ENCODE data around the gene SIGLEC1. TPM values are rescaled to one million over a fixed set of nuclear protein-coding genes. Genes with fewer than 3 reads are reported as not detected.

The SIGLEC1 gene
- total RNA-seq, 1 donor from 2014 or later = 0.53 TPM

DNA sequence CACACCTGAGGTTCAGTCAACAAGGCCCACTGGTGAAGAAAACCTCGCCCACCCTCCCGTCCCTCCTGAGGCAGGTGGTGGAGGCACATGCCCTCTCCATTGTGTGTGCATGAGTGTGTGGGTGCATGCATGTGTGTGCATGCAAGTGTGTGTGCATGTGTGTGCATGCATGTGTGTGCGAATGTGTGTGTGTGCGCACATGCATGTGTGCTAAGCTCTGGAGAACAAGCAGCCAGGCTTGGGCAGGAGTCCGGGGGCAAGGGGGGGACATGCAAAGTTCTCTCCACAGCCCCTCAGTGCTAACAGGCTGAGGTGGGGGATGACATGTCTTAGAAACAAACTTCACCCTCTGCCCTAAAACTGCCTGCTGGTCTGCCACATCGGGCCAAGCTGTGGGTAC lies 17.0 kb upstream of the SIGLEC1 start:
- no peak for DNase-seq (ENCODE audit: low read depth)

DNA sequence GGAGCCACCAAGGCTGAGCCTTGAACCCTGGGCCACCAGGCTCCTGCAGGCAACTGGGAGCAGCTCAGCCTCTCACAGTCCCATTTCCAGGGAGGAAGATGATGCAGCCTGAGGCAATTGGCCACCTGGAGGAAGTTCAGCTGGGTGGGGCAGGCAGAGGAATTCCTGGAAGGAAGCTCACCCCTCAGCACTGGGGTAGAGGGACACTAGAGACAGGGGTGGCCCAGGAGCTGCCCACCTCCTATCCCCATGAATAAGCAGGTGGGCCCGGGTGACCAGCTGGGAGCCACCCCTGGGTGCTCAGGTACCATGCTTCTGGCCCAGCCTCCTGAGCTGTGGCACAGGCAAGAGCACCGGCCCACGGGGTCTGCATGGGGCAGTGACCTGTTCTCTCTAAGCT lies 16.5 kb upstream of the SIGLEC1 start:
- no peak for DNase-seq (ENCODE audit: low read depth)

GRCh38 chr20:3728354-3728753 lies 16.0 kb upstream of the SIGLEC1 start:
- no peak for DNase-seq (ENCODE audit: low read depth)

DNA sequence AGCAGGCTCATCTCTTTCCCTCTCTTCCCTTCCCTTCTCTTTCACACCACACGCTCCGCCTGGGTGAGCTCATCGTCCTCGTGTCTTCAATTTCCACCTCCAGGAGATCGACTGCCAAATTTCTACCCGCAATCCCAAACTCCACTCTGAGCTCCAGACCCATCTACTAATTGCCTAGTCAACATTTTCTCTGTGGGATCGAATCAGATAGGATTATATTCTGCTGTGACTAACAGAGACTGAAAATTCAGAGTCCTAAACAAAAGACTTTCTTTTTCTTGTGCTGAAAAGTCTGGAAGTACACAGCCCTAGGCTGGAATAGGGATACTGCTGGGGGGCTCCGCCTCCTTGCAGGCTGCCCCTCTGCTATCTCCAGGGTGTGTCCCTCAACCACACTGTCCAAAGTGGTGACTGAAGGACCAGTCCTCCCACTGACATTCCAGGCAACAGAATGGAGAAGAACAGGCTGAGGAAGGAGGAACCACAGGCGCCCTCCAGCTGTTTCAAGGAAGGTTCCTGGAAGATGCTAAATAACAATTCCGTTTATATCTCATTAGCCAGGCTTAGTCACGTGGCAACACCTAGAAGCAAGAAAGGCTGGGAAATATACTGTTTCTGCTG lies 15.1 kb upstream of the SIGLEC1 start:
- DNase-seq (ENCODE audit: low read depth) = peak; percentile 85

DNA sequence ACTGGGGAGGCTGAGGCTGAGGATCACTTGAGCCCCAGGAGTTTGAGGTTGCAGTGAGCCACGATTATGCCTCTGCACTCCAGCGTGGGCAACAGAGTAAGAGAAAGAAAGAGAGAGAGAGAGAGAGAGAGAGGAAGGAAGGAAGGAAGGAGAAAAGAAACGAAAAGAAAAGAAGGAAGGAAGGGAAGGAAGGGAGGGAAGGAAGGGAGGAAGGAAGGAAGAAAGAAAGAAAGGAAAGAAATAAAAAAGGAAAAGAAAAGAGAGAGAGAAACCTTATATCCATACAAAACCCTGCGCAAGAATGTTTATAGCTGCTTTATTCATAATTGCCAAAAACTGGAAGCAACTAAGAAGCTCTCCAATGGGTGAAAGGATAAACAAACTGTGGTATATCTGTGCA lies 12.0 kb upstream of the SIGLEC1 start:
- no peak for DNase-seq (ENCODE audit: low read depth)

DNA sequence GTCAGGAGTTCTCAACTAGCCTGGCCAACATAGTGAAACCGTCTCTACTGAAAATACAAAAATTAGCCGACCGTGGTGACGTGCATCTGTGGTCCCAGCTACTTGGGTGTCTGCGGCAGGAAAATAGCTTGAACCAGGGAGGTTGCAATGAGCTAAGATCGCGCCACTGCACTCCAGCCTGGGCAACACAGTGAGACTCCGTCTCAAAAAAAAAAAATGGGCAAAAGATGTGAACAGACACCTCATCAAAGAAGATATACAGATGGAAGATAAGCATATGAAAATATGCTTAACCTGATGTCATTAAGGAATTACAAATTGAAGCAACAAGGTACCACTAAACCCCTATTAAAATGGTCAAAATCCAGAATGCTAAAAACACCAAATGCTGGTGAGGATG lies 10.9 kb upstream of the SIGLEC1 start:
- no peak for DNase-seq (ENCODE audit: low read depth)

DNA sequence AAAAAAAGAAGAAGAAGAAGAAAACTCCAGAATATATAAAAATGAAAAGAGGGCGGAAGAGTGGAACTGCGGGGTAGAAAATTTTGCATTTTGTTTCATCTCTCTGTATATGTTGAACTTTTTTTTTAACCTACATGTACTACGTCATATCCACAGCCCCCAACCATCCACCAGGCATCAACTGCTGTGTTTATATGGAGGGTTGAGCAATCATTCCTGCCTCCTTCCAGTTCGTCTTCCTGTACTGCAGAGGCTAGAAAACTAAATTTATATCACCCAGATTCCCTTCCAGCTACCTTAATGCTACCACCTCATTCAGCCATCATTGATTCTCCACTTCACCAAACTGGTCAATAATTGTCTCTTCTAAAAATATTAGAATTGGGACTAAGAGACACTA lies 9.5 kb upstream of the SIGLEC1 start:
- no peak for DNase-seq (ENCODE audit: low read depth)

GRCh38 chr20:3720626-3721025 lies 8.2 kb upstream of the SIGLEC1 start:
- no peak for DNase-seq (ENCODE audit: low read depth)

- DNase-seq (ENCODE audit: low read depth) = no peak
Observed at GRCh38 chr20:3720068-3720467, 7.7 kb upstream of the SIGLEC1 start.

GRCh38 chr20:3719046-3719445 lies 6.6 kb upstream of the SIGLEC1 start:
- no peak for DNase-seq (ENCODE audit: low read depth)

DNA sequence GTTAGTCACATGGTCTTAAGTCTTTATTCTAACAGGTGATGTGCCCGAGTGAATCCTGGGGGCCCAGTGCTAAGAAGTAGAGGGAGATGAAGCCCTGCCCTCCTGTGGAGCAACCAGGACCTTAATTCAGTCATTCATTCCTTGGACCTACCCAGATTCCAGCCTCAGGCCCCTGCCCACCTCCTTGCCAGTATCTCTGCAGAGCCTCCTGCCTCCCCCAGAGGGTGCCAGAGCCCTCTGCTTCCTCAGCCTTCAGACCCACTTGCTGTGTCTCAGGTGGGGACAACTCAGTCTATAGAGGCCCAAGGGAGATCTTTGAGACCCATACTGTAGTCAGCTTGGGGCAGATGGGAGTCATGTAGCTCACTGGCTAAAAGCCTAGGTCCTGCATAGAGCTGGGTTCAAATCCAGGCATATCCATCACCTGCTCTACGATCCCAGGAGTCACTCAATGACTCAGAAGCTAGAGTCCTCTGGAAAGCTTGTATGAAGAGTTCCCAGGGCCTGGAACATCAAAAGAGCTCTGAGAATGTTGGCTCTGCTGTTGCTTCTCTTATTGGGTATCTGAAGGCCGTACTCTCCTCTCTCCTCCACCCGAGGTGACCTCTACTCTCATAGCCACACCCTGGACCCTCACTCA lies 3.9 kb upstream of the SIGLEC1 start:
- peak; percentile 51 for DNase-seq (ENCODE audit: low read depth)

DNA sequence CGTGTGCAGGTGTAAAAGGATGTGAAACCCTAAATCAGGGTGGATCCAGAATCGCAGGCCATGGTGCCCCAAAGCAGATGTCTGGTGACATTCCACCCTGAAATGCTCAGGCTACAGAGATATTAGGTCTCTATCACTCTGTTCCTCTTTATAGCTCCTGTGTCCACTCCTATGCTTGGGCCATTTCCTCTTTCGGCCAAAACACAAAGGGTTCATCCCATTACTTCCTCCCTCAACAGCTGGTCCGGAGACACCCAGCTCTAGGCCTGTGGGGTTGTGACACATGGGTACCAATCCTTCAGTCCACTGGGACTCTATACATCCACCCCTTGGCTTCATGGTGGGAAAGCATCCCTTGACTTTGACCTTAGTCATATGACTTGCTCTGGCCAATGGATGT lies 1.7 kb upstream of the SIGLEC1 start:
- DNase-seq (ENCODE audit: low read depth) = no peak

GRCh38 chr20:3711484-3711941 lies 887 bp downstream of the SIGLEC1 start:
- no peak for DNase-seq (ENCODE audit: low read depth)

GRCh38 chr20:3710703-3711483 lies 1.5 kb downstream of the SIGLEC1 start:
- peak; percentile 69 for DNase-seq (ENCODE audit: low read depth)

DNA sequence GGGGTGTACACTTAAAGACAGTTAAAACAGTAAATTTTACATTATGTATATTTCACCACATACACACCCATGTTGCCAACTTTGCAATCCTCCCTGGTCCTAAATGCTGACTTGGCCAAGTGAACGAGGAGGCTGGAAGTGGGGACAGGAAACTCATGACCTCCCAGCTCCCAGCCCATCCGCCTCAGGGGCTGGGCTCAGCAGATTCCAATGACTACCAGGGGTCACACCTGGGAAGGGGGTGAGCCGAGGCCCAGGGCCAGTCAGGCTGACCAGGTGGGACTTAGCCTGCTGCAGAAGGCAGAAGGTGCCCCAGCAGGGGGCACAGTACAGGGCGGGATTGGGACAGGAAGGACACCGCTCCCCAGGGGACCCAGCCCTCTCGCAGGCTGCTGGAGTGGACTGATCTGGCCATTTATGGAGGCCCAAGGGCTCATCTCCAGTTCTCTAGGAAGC lies 2.4 kb downstream of the SIGLEC1 start:
- no peak for DNase-seq (ENCODE audit: low read depth)

- DNase-seq (ENCODE audit: low read depth) = no peak
Observed at GRCh38 chr20:3707508-3707899, 4.9 kb downstream of the SIGLEC1 start.

DNA sequence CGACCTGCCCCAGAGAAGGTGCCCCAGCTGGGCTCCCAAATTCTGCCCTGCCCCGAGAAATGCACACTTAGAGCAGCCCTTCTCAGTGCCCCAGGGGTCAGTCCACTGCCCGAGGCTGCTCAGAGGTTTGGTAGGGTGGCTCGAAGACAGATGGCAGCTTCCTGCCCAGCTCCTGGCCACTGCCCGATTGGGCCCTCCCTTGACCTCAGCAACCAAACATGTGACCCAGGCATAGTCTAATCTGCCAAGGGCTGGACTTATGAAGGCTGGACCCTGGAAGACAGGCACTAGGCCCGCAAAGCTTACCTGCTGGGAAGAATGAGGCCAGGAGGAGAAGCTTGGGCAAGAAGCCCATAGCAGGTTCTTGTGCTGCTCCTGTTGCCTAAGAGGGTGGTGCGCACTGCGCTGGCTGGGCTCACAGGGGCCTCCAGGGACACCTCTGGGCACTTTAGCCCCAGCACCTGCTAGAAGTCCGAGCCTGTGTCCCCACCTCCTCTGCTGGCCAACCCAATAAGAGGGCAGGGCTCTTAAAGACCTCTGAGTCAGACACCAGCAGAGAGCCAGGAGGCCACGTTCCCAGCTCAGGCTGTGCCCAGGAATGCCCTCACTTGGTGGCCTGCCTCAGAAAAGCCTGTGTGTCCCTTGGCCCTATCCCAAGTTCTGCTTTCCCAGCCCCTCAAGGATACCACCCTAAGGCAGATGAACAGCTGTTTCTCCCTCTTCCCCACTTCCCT lies 5.5 kb downstream of the SIGLEC1 start:
- DNase-seq (ENCODE audit: low read depth) = peak; percentile 96

DNA sequence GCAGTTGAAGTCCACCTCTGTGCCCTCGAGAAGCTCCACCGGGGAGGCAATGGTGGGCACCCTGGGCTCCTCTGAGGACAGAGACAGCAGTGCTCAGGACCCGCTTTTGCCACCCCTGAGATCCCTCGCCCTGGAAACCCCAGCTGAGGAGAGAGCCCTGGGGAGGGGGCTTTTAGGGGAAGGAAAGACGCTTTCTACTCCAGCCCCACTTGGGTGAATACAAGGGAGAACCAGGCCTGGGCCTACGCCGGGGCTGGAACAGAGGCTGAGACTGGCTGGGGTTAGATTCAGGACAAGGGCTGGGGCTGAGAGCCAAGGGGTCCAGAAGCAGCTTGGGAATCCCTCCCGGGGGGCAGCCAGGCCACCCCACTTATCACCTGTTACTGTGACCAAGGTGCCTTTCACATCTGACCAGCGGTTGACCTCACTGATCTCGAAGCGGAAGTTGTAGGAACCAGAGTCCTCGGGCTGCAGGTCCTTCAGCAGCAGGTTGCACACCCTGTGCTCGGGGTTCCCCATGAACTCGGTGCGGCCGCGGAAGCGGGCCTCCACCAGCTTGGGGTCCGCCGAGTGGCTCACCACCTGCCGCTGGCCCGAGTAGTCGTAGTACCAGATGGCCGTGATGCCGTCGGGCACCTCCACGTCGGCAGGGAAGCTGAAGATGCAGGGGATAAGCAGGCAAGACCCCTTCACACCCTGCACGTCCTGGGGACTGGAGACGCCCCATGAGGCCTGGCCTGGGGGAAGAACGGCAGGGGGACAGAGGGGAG lies 6.2 kb downstream of the SIGLEC1 start:
- no peak for DNase-seq (ENCODE audit: low read depth)

- peak; percentile 51 for DNase-seq (ENCODE audit: low read depth)
Observed at GRCh38 chr20:3705491-3705969, 6.9 kb downstream of the SIGLEC1 start.

GRCh38 chr20:3704087-3704486 lies 8.3 kb downstream of the SIGLEC1 start:
- peak; percentile 54 for DNase-seq (ENCODE audit: low read depth)
